H9 (cell line): ENCODE measurements around the gene TUBA8. TPM values are rescaled to one million over a fixed set of nuclear protein-coding genes. Genes with fewer than 3 reads are reported as not detected.

Source experiments
- DNase-seq: peaks from one replicate; pipeline ENCODE4 v3.0.0-alpha.2; 2017
- H2AFZ ChIP-seq: one replicate; pipeline ENCODE4 v1.6.1; 2013; ENCODE audit warnings: mild to moderate bottlenecking, low read length, control low read depth, moderate library complexity
- H2AK5ac ChIP-seq: 2 replicates; pipeline ENCODE4 v1.6.1; 2013; ENCODE audit warnings: low read length, control low read depth, mixed read lengths; ENCODE audit not compliant: insufficient read length
- H2BK120ac ChIP-seq: one replicate; pipeline ENCODE4 v1.6.1; 2013; ENCODE audit warnings: low read depth, mild to moderate bottlenecking, low read length, control low read depth, inconsistent platforms; ENCODE audit not compliant: poor library complexity, severe bottlenecking
- H2BK12ac ChIP-seq: 2 replicates; pipeline ENCODE4 v1.6.1; 2013; ENCODE audit warnings: low read length, control low read depth, mixed read lengths, low read depth; ENCODE audit not compliant: insufficient read length
- H2BK15ac ChIP-seq: 2 replicates; pipeline ENCODE4 v1.6.1; 2013; ENCODE audit warnings: low read depth, low read length, control low read depth
- H2BK20ac ChIP-seq: one replicate; pipeline ENCODE4 v1.6.1; 2013; ENCODE audit warnings: low read depth, mild to moderate bottlenecking, low read length, control low read depth, inconsistent platforms; ENCODE audit not compliant: poor library complexity, severe bottlenecking
- H2BK5ac ChIP-seq: 2 replicates; pipeline ENCODE4 v1.6.1; 2013; ENCODE audit warnings: low read length, control low read depth, mixed read lengths; ENCODE audit not compliant: insufficient read length
- H3K14ac ChIP-seq: 2 replicates; pipeline ENCODE4 v1.6.1; 2013; ENCODE audit warnings: low read length, control low read depth; ENCODE audit not compliant: insufficient read depth
- H3K18ac ChIP-seq: 2 replicates; pipeline ENCODE4 v1.6.1; 2013; ENCODE audit warnings: low read depth, mild to moderate bottlenecking, mixed read lengths, low read length, control low read depth; ENCODE audit not compliant: insufficient read length
- H3K23ac ChIP-seq: 2 replicates; pipeline ENCODE4 v1.6.1; 2013; ENCODE audit warnings: low read length, control low read depth, mixed read lengths, low read depth; ENCODE audit not compliant: insufficient read length
- H3K23me2 ChIP-seq: 2 replicates; pipeline ENCODE4 v1.6.1; 2013; ENCODE audit warnings: low read depth, mild to moderate bottlenecking, mixed read lengths, low read length, control low read depth; ENCODE audit not compliant: insufficient read length, poor library complexity, severe bottlenecking
- H3K27ac ChIP-seq: 2 replicates; pipeline ENCODE4 v1.5.1; 2013; ENCODE audit warnings: low read length, control low read depth, mixed read lengths, low read depth; ENCODE audit not compliant: insufficient read length
- H3K27me3 ChIP-seq: 2 replicates; pipeline ENCODE4 v1.6.1; 2013; ENCODE audit warnings: low read length, control low read depth, inconsistent platforms; ENCODE audit not compliant: insufficient read depth
- H3K4ac ChIP-seq: 2 replicates; pipeline ENCODE4 v1.6.1; 2013; ENCODE audit warnings: low read depth, mild to moderate bottlenecking, control low read depth, inconsistent platforms, low read length, moderate library complexity
- H3K4me1 ChIP-seq: 2 replicates; pipeline ENCODE4 v1.6.1; 2013; ENCODE audit warnings: low read length, control low read depth, inconsistent platforms; ENCODE audit not compliant: insufficient read depth
- H3K4me2 ChIP-seq: 2 replicates; pipeline ENCODE4 v1.6.1; 2013; ENCODE audit warnings: low read length, control low read depth, mixed read lengths; ENCODE audit not compliant: insufficient read length, insufficient read depth
- H3K56ac ChIP-seq: 2 replicates; pipeline ENCODE4 v1.6.1; 2013; ENCODE audit warnings: low read depth, mild to moderate bottlenecking, mixed read lengths, low read length, control low read depth; ENCODE audit not compliant: insufficient read length
- H3K79me1 ChIP-seq: 2 replicates; pipeline ENCODE4 v1.6.1; 2013; ENCODE audit warnings: low read depth, mild to moderate bottlenecking, moderate library complexity, low read length, control low read depth, inconsistent platforms; ENCODE audit not compliant: insufficient read depth, poor library complexity, severe bottlenecking
- H3K79me2 ChIP-seq: 2 replicates; pipeline ENCODE4 v1.6.1; 2013; ENCODE audit warnings: low read length, control low read depth, inconsistent platforms; ENCODE audit not compliant: insufficient read depth
- H3K9ac ChIP-seq: 2 replicates; pipeline ENCODE4 v1.6.1; 2013; ENCODE audit warnings: low read length, control low read depth, mixed read lengths; ENCODE audit not compliant: insufficient read length; ENCODE audit errors: extremely low read depth
- H3K9me3 ChIP-seq: one replicate; pipeline ENCODE4 v1.6.1; 2013; ENCODE audit warnings: low read depth, low read length, inconsistent platforms; ENCODE audit not compliant: control insufficient read depth
- H3T11ph ChIP-seq: one replicate; pipeline ENCODE4 v1.6.1; 2013; ENCODE audit warnings: mild to moderate bottlenecking, low read length, control low read depth, inconsistent platforms
- H4K20me1 ChIP-seq: one replicate; pipeline ENCODE4 v1.6.1; 2013; ENCODE audit not compliant: control insufficient read depth, insufficient read length, insufficient read depth
- H4K5ac ChIP-seq: 2 replicates; pipeline ENCODE4 v1.6.1; 2013; ENCODE audit warnings: low read depth, mild to moderate bottlenecking, mixed read lengths, low read length, control low read depth; ENCODE audit not compliant: insufficient read length
- H4K8ac ChIP-seq: replicated peaks from 2 replicates; pipeline ENCODE4 v1.6.1; 2013; ENCODE audit warnings: low read length, control low read depth, mixed read lengths, low read depth; ENCODE audit not compliant: insufficient read length
- H4K91ac ChIP-seq: 2 replicates; pipeline ENCODE4 v1.6.1; 2013; ENCODE audit warnings: low read depth, mild to moderate bottlenecking, moderate library complexity, mixed read lengths, low read length, control low read depth; ENCODE audit not compliant: insufficient read length
- H3K27ac Mint-ChIP-seq, 3 experiments: 2 replicates in 2 of 3; 3 replicates in 1 of 3; pipeline ENCODE4 v1.8.0; 2020 to 2021; ENCODE audit warnings: mixed read lengths in 3 of 3, mild to moderate bottlenecking in 1 of 3, moderate library complexity in 1 of 3
- H3K27me3 Mint-ChIP-seq: 2 replicates; pipeline ENCODE4 v1.8.0; 2021; ENCODE audit warnings: low read depth, mild to moderate bottlenecking, moderate library complexity, mixed read lengths
- H3K36me3 Mint-ChIP-seq, 3 experiments: 2 replicates in 2 of 3; 3 replicates in 1 of 3; pipeline ENCODE4 v1.8.0; 2020 to 2021; ENCODE audit warnings: low read depth in 3 of 3, mixed read lengths in 3 of 3; ENCODE audit not compliant: insufficient read depth in 1 of 3
- H3K4me1 Mint-ChIP-seq, 2 experiments: 2 replicates each; pipeline ENCODE4 v1.8.0; 2020; ENCODE audit warnings: mixed read lengths in 2 of 2
- H3K4me3 Mint-ChIP-seq, 2 experiments: 2 replicates in 1 of 2; 3 replicates in 1 of 2; pipeline ENCODE4 v1.8.0; 2020 to 2021; ENCODE audit warnings: mild to moderate bottlenecking in 2 of 2, mixed read lengths in 2 of 2, moderate library complexity in 1 of 2
- H3K9me3 Mint-ChIP-seq, 2 experiments: 2 replicates in 1 of 2; 3 replicates in 1 of 2; pipeline ENCODE4 v1.8.0; 2020; ENCODE audit warnings: mild to moderate bottlenecking in 2 of 2, mixed read lengths in 2 of 2, moderate library complexity in 1 of 2
- WGBS: extraction: QIAGEN DNeasy Blood & Tissue Kit; methylation state at CpG from one replicate; pipeline ENCODE4 v1.1.7; 2013; ENCODE audit warnings: missing lambda C conversion rate, low lambda C conversion rate, mixed read lengths; ENCODE audit not compliant: insufficient read length; ENCODE audit errors: extremely low coverage; 5-methylcytosine and 5-hydroxymethylcytosine counted together
- total RNA-seq: library from RNA; stranded (reverse); gene quantifications from 2 replicates; pipeline ENCODE4 v1.2.1, GENCODE V29; 2021
- TF ChIP-seq, protein P1 (sequence below): fragments of 200-600 bp; sonication (generic); conservative IDR thresholded peaks from 3 replicates; pipeline ENCODE4 v1.8.0; 2021; ENCODE audit warnings: antibody characterized with exemption, mild to moderate bottlenecking

The TUBA8 gene
- total RNA-seq, 1 experiment from 2014 or later: 2.0 TPM

DNA sequence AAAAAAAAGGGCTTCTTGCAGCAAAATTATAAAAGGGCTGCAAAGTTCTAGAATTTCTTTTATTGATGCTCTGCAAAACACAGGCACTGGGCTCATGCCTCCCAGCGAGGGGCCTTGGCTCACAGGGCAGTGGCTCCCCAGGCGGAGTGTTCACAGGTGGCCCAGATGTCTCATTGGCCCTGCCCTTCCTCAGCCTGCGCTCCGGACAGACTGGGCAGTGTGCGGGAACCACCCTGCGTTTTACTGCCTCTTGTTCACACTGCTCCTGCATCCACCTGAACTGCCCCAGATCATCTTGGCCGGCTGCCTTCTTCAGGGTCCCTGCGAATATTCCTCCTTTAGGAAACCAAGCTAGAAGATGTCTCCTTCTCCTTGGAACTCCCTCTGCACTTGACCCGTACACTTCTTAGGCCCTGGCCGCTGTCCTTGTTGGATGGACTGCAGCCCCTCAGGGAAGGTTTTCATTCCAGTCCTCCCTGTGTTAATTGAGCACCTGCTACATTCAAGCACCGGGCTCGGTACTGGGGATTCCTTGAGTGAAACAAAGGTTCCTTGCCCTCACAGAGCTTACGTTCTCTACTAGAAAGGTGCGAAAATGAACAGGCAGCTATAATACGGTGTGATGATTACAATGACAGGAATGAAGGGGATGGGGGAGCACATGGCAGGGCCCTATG, 4.5 kb downstream of the TUBA8 start:
- no peak overlapping the region for H4K91ac ChIP-seq
- H3K79me1 ChIP-seq: no peaks in the 10 kb centered on the region
- H2BK20ac ChIP-seq: no peak overlapping the region
- peaks cover 1% of the 10 kb centered on the region; the same call in 1 of the 2 replicates for H3K27me3 ChIP-seq
- no peak overlapping the region for H3K4me2 ChIP-seq
- H3K23ac ChIP-seq: no peak overlapping the region
- H3K79me2 ChIP-seq: no peaks in the 10 kb centered on the region
- no peak overlapping the region for H3T11ph ChIP-seq
- Mint-ChIP-seq H3K27me3 (peaks cover 38% of the 10 kb centered on the region), H3K27ac (no peak overlapping the region), H3K36me3 (no peaks in the 10 kb centered on the region), H3K4me1 (peaks cover 7 to 9% of the 10 kb centered on the region in 2 experiments), H3K4me3 (no peak overlapping the region), H3K9me3 (no peaks in the 10 kb centered on the region)
- no peak overlapping the region for H3K14ac ChIP-seq
- H3K18ac ChIP-seq: no peak overlapping the region
- H3K4ac ChIP-seq: no peak overlapping the region
- H2AK5ac ChIP-seq: no peak overlapping the region
- H4K5ac ChIP-seq: no peak overlapping the region
- no peaks in the 10 kb centered on the region for H4K20me1 ChIP-seq
- no peak overlapping the region for H2BK12ac ChIP-seq
- H3K23me2 ChIP-seq: peaks cover 9% of the 10 kb centered on the region
- no peak overlapping the region for H3K27ac ChIP-seq
- no peak overlapping the region for H3K9ac ChIP-seq
- WGBS: no CpG with 5 or more reads among the region's 15 CpGs
- H2AFZ ChIP-seq: no peak overlapping the region
- no peak overlapping the region for H2BK15ac ChIP-seq
- H3K56ac ChIP-seq: no peak overlapping the region
- H2BK120ac ChIP-seq: no peak overlapping the region
- DNase-seq: no peak
- no peak overlapping the region for H2BK5ac ChIP-seq
- H3K4me1 ChIP-seq: no peaks in the 10 kb centered on the region
- no peaks in the 10 kb centered on the region for H3K9me3 ChIP-seq
- H4K8ac ChIP-seq: no peak overlapping the region
- TF ChIP-seq, protein P1, sequence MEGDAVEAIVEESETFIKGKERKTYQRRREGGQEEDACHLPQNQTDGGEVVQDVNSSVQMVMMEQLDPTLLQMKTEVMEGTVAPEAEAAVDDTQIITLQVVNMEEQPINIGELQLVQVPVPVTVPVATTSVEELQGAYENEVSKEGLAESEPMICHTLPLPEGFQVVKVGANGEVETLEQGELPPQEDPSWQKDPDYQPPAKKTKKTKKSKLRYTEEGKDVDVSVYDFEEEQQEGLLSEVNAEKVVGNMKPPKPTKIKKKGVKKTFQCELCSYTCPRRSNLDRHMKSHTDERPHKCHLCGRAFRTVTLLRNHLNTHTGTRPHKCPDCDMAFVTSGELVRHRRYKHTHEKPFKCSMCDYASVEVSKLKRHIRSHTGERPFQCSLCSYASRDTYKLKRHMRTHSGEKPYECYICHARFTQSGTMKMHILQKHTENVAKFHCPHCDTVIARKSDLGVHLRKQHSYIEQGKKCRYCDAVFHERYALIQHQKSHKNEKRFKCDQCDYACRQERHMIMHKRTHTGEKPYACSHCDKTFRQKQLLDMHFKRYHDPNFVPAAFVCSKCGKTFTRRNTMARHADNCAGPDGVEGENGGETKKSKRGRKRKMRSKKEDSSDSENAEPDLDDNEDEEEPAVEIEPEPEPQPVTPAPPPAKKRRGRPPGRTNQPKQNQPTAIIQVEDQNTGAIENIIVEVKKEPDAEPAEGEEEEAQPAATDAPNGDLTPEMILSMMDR: no peak
